Measurements from ENCODE around the gene TPM4.

- TF ChIP-seq CTCF (IDR thresholded peaks at IDR 0.05) (no peak), POLR2A (IDR thresholded peaks at IDR 0.05) (no peak)
These were observed 11.9 kb upstream of the TPM4 start for GRCh38 chr19:16064209-16064889.

All from thyroid gland (tissue), 4 donors.